Parathyroid adenoma (tissue), 2 donors: ENCODE measurements around the gene SLC35G4.

Source experiments
- H2AFZ ChIP-seq: fragments of 300-600 bp; sonication (generic); one replicate; pipeline ENCODE4 v1.7.0; 2017; ENCODE audit warnings: antibody characterized with exemption, mild to moderate bottlenecking
- H3K27ac ChIP-seq: fragments of 300-600 bp; sonication (generic); one replicate; pipeline ENCODE4 v1.7.0; 2017
- H3K27me3 ChIP-seq: fragments of 300-600 bp; sonication (generic); one replicate; pipeline ENCODE4 v1.7.0; 2017; ENCODE audit warnings: low read length; ENCODE audit not compliant: control insufficient read depth, insufficient read depth
- H3K36me3 ChIP-seq: fragments of 300-600 bp; sonication (generic); one replicate; pipeline ENCODE4 v1.7.0; 2017; ENCODE audit warnings: low read length; ENCODE audit not compliant: control insufficient read depth, insufficient read depth
- H3K4me1 ChIP-seq: fragments of 300-600 bp; sonication (generic); one replicate; pipeline ENCODE4 v1.7.0; 2017; ENCODE audit warnings: control low read depth
- H3K4me2 ChIP-seq: fragments of 300-600 bp; sonication (generic); one replicate; pipeline ENCODE4 v1.7.0; 2017; ENCODE audit warnings: low read length
- H3K4me3 ChIP-seq: fragments of 300-600 bp; sonication (generic); one replicate; pipeline ENCODE4 v1.7.0; 2017; ENCODE audit warnings: low read depth, low read length
- H3K79me2 ChIP-seq: fragments of 300-600 bp; sonication (generic); one replicate; pipeline ENCODE4 v1.7.0; 2017; ENCODE audit warnings: control low read depth
- H3K9ac ChIP-seq: fragments of 300-600 bp; sonication (generic); one replicate; pipeline ENCODE4 v1.7.0; 2017; ENCODE audit warnings: mild to moderate bottlenecking
- H3K9me3 ChIP-seq: fragments of 300-600 bp; sonication (generic); one replicate; pipeline ENCODE4 v1.7.0; 2017; ENCODE audit warnings: low read length; ENCODE audit not compliant: control insufficient read depth
- CTCF ChIP-seq: fragments of 300-600 bp; sonication (generic); IDR thresholded peaks from one replicate; pipeline ENCODE4 v1.7.0; 2017; ENCODE audit warnings: antibody characterized with exemption, mild to moderate bottlenecking
- donor health status: primary hyperparathyroidism.

The SLC35G4 gene

DNA sequence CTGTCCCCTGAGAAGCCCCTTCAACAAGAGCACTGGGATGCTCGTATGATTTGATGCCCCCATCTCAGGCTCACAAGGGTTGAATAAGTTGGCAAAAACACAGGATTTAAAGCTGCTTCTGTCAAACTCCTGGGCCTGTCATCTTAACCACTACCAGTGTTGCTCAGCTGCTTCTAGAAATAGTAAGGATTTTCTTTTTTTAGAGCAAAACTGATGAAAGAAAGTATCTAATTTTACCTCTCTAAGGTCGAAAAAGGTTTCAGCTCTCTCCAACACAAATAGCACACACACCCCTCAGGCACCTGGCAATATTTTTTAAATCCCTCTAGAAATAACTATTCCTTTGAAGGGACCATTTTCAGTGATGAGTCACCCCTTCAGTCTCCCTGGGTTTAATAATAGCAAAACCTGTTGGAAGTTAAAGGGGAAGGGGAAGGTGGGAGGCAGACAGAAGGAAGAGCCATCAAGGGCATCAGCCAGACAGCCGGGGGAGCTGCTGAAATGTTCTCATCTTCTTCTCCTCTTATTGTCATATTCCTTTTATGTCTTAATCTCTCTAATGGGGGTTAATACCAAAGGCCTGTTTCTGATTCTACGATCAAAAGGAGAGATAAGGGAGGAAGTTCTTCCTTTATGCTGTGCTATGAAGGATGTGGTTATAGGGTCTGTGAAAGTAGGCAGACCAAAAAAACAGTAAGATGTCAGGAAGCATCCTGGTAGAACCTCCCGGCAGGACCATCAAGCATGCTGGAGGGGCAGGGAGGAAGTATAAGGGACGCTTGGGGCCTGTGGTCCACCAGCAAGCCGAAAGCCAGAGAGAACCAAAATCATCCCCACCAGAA is 31.9 kb upstream of the SLC35G4 start:
- no peak for TF ChIP-seq CTCF

GRCh38 chr18:11578799-11579198 is 30.6 kb upstream of the SLC35G4 start:
- H2AFZ ChIP-seq = no peak overlapping the region
- no peaks in the 10 kb centered on the region for H3K4me1 ChIP-seq
- H3K4me3 ChIP-seq = no peak overlapping the region
- no peaks in the 10 kb centered on the region for H3K36me3 ChIP-seq
- no peaks in the 10 kb centered on the region for H3K79me2 ChIP-seq
- TF ChIP-seq CTCF = no peak
- no peaks in the 10 kb centered on the region for H3K9me3 ChIP-seq
- no peaks in the 10 kb centered on the region for H3K27me3 ChIP-seq
- no peak overlapping the region for H3K27ac ChIP-seq
- no peak overlapping the region for H3K9ac ChIP-seq
- H3K4me2 ChIP-seq = no peak overlapping the region

More for the DNA sequence above, 31.9 kb upstream of the SLC35G4 start:
- no peak overlapping the region for H3K4me2 ChIP-seq
- no peak overlapping the region for H3K4me3 ChIP-seq
- H3K9me3 ChIP-seq = no peaks in the 10 kb centered on the region
- no peaks in the 10 kb centered on the region for H3K4me1 ChIP-seq
- no peaks in the 10 kb centered on the region for H3K36me3 ChIP-seq
- no peak overlapping the region for H2AFZ ChIP-seq
- H3K27ac ChIP-seq = no peak overlapping the region
- H3K9ac ChIP-seq = no peak overlapping the region
- no peaks in the 10 kb centered on the region for H3K27me3 ChIP-seq
- H3K79me2 ChIP-seq = no peaks in the 10 kb centered on the region

- H3K36me3 ChIP-seq = no peaks in the 10 kb centered on the region
- no peak for TF ChIP-seq CTCF
- no peak overlapping the region for H3K9ac ChIP-seq
- no peaks in the 10 kb centered on the region for H3K27me3 ChIP-seq
- H2AFZ ChIP-seq = no peak overlapping the region
- no peak overlapping the region for H3K4me3 ChIP-seq
- no peaks in the 10 kb centered on the region for H3K79me2 ChIP-seq
- H3K9me3 ChIP-seq = no peaks in the 10 kb centered on the region
- no peak overlapping the region for H3K27ac ChIP-seq
- no peak overlapping the region for H3K4me2 ChIP-seq
- no peaks in the 10 kb centered on the region for H3K4me1 ChIP-seq
Observed at GRCh38 chr18:11579916-11580315, 29.5 kb upstream of the SLC35G4 start.

DNA sequence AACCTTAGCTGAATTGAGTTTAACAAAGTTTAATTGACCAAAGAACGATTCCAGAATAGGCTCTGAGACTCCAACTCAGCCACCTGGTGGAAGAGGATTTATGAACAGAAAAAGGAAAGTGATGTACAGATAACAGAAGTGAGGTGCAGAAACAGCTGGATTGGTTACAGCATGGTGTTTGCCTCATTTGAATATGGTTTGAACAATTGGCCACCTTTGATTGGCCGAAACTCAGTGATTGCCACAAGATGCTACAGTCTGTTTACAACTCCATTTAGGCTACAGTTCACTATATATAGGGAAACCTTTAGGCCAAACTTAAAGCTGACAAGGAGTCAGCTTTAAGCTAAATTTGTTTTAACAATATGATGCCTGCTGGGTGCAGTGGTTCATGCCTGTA is 28.1 kb upstream of the SLC35G4 start:
- H3K27me3 ChIP-seq = no peaks in the 10 kb centered on the region
- H3K4me3 ChIP-seq = no peak overlapping the region
- H3K36me3 ChIP-seq = no peaks in the 10 kb centered on the region
- H3K9ac ChIP-seq = no peak overlapping the region
- no peaks in the 10 kb centered on the region for H3K79me2 ChIP-seq
- no peak for TF ChIP-seq CTCF
- H2AFZ ChIP-seq = no peak overlapping the region
- H3K4me2 ChIP-seq = no peak overlapping the region
- H3K9me3 ChIP-seq = no peaks in the 10 kb centered on the region
- no peak overlapping the region for H3K27ac ChIP-seq
- no peaks in the 10 kb centered on the region for H3K4me1 ChIP-seq

DNA sequence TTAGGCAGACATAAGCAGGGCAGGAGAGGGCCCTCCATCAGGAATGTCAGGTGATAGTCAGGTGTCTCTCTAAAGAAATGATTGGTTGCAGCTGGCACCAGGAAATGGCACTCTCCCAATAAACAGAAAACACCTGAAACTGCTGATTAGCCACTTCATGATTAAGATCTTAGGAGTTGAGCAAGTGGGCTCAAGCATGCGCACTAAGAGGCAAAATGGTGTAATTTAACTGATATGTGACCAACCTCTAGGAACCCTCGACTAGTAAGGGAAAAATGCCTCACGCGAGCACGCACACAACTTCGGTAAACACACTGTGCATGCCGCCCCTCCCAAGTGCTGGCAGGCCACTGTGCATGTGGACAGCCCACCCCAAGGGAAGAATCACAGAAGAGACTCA is 23.8 kb upstream of the SLC35G4 start:
- Histone ChIP-seq H3K27ac (no peak overlapping the region), H3K4me3 (no peak overlapping the region), H3K27me3 (no peaks in the 10 kb centered on the region), H3K36me3 (no peaks in the 10 kb centered on the region), H3K9me3 (no peaks in the 10 kb centered on the region), H3K79me2 (no peaks in the 10 kb centered on the region), H3K9ac (no peak overlapping the region), H3K4me1 (no peaks in the 10 kb centered on the region), H2AFZ (no peak overlapping the region), H3K4me2 (no peak overlapping the region)
- no peak for TF ChIP-seq CTCF
